ENCODE data around the gene STYX.

DNA sequence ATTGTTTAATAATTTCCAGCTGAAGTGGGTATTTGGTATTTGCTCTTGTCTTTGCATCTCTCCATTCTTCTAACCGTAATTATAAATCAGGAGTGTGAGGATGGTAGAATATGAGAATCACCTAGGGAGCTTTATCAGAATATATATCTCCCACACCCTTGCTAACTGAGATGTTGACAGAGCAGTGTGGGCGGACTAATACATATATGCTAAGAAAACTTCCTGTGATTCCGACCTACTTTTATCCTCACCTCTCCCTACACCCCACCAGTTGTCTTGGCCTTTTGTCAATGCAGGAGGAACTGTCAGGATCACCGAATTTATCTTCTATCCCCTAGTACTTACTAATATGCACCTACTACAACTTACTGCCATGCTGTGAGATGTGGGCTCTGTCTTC lies 76.1 kb downstream of the STYX start:
- no peak for TF ChIP-seq POLR2A (IDR thresholded peaks at IDR 0.05; ENCODE audit: low read depth, low read length)
- TF ChIP-seq POLR2AphosphoS5 (IDR thresholded peaks at IDR 0.05; ENCODE audit: low read depth, low read length) = no peak
- TF ChIP-seq POU2F2 (IDR thresholded peaks at IDR 0.05; ENCODE audit: low read depth, low read length) = no peak
- TF ChIP-seq TAF1 (IDR thresholded peaks at IDR 0.05; ENCODE audit: low read depth, low read length) = no peak
- TF ChIP-seq SPI1 (IDR thresholded peaks at IDR 0.05; ENCODE audit: low read depth, low read length) = no peak
- TF ChIP-seq PAX5 (IDR thresholded peaks at IDR 0.05; ENCODE audit: insufficient read depth, low read length, severe bottlenecking) = no peak
